CD4-positive, alpha-beta T cell treated with Interleukin-15 for 4 hours (primary cell): ENCODE data around the gene IRF9.
"Not testable (repeated sequence)": the region's sequence is repeated elsewhere in the genome, so short reads cannot be mapped to it uniquely, and the experiment has no call there.

Experiments
- DNase-seq: peaks from one replicate; pipeline ENCODE4 v3.0.0-alpha.2; 2020; ENCODE audit warnings: low spot score

The IRF9 gene

DNA sequence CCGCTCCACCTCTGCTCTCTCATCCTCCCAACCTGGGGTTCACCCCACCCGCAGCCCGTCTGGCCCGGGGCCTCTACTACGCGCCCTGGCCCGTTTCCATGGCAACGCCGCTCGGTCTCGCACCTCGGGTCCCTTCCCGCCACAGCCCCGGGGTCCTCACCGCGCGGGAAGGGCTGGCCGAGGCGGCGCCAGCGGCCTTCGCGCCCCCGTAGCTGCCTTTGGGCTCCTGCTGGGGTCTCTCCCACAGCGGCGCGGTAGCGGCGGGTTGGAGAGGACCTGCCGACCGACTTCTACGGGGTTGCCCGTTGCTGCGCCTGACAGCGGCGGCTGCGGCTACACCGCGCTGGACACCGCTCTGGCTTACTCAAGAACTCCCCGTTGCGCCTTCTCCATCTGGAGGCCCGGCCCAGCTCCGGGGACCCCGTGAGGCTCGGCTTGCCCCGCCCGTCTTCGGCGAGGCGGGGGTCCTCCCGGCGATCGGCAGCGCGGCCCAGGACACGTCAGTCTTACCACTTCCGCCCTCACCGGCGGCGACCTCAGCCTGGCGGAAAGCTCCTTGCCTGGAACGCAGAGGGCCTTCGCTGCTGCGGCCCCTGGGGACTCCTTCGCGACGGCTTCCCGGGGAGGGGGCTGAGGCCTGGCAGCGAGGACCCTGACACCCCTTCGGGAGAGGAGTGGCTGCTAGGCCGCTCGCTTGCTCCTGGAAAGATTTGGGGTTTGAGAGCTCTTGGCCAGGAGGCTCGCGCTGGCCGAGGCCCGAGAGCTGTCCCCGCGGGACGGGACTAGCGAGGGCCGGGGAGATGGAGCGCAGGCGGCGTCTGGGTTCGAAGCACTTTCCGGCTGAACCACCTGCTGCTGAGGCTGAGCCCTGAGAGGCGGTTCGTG, 34.4 kb downstream of the IRF9 start, which contains the start of gene TM9SF1:
TM9SF1 (minus strand) TSS at position 256 of the 885 bp plus-strand sequence. CDS start 422 bp downstream, outside the sequence.
- peak; percentile 89 for DNase-seq

DNA sequence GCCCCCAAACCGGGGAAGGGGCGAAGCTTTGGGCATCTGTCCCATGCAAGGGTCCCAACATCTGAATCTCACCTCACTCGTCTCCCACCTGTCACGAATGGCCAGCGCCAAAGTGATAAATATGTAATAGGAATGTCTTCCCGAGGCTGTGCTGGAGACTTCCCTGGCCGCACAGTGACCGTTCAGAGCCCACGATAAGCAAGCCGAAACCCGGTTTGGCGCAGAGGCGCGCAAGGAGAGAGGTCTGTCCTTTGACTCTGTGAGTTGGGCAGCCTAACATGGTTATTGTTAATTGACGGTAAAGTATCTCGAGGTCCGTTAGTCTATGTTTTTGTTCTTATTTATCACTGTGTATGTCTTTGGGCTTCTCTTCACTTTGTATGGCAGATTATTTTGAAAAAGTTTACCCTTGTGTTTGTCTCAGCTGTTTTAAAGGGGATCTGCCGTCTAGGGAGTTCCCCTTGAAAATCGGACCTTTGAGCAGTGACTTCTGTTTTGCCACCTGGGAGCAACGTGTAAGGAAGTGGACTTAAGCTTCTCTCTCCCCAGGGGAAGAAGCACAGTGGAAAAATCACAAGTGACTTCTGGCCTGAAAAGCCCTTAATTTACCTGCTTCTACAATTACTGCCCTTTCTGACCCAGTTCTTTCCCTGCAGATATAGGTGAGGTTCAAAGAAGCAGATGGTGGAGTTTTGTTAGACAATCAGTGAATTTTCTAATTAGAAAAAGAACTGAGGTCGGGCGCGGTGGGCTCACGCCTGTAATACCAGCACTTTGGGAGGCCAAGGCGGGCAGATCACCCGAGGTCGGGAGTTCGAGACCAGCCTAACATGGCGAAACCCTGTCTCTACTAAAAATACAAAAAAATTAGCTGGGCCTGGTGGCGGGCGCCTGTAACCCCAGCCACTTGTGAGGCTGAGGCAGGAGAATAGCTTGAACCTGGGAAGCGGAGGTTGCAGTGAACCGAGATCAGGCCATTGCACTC, 35.3 kb downstream of the IRF9 start:
- no peak for DNase-seq

DNA sequence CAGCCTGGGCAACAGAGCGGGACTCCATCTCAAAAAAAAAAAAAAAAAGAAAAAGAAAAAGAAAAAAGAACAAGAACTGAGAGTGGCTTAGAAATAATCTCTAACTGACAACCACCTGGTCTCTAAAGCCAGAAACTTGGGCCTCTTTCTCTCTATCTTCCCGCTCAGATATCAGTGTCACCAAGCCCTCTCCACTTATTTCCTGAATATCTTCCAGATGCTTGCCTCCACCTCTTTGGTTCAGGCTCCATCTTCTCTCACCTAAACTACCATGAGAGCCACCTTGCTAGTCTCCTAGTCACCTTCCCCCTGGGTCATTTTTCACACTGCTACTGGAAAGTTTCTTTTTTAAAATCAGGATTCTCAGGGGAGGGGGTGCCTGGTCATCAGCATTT, 36.0 kb downstream of the IRF9 start:
- no peak for DNase-seq

DNA sequence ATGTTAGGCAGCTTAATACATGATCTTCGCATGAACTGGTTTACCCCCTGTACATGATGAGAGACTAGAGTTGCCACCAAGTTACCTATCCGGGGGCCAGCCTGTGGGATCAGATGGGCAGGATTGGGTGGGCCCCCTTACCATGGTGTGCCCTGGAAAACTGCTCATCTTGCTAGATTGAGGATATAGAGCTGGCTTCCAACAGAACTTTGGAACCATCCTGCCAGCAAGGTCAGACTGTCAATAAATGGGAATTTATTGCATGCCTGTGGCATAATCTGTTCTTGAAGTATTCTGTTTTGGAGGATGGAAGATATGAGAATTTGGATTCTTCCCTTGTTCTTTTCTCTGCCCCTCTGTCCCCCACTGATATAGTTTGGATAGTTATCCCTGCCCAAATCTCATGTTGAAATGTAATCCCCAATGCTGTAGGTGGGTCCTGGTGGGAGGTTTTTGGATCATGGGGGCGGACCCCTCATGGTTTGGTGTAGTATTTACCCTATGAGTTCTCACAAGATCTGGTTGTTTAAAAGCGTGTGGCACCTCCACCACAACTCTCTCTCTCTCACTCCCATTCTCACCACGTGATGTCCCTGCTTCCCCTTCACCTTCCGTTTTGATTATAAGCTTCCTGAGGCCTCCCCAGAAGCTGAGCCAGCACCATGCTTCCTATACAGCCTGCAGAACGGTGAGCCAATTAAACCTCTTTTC, 37.9 kb downstream of the IRF9 start:
- no peak for DNase-seq

DNA sequence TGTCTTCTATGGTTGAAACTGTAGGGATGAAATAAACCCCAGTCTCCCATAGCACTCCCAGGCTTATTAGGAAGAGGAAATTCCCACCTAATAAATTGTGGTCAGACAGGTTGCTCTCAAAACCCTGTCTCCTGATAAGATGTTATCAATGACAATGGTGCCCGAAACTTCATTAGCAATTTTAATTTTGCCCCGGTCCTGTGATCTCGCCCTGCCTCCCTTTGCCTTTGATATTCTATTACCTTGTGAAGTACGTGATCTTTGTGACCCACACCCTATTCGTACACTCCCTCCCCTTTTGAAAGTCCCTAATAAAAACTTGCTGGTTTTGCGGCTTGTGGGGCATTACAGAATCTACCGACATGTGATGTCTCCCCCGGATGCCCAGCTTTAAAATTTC, 41.5 kb downstream of the IRF9 start:
- DNase-seq: not testable (repeated sequence)

DNA sequence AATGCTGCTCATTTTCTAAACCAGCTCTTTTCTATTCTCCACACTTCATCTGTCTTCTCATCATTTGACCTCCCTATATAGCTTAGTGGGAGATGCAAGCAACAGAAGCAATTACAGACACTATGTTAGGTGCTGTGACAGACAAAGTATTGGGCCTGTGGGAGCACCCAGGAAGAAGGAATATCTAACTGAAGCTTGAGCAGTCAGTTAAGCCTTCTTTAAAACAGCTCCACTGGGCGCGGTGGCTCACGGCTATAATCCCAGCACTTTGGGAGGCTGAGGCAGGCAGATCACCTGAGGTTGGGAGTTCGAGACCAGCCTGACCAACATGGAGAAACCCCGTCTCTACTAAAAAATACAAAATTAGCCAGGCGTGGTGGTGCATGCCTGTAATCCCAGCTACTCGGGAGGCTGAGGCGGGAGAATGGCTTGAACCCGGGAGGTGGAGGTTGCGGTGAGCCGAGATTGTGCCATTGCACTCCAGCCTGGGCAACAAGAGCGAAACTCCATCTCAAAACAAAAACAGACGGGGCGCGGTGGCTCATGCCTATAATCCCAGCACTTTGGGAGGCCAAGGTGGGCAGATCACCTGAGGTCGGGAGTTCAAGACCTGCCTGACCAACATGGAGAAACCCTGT, 42.3 kb downstream of the IRF9 start:
- DNase-seq: not testable (repeated sequence)

DNA sequence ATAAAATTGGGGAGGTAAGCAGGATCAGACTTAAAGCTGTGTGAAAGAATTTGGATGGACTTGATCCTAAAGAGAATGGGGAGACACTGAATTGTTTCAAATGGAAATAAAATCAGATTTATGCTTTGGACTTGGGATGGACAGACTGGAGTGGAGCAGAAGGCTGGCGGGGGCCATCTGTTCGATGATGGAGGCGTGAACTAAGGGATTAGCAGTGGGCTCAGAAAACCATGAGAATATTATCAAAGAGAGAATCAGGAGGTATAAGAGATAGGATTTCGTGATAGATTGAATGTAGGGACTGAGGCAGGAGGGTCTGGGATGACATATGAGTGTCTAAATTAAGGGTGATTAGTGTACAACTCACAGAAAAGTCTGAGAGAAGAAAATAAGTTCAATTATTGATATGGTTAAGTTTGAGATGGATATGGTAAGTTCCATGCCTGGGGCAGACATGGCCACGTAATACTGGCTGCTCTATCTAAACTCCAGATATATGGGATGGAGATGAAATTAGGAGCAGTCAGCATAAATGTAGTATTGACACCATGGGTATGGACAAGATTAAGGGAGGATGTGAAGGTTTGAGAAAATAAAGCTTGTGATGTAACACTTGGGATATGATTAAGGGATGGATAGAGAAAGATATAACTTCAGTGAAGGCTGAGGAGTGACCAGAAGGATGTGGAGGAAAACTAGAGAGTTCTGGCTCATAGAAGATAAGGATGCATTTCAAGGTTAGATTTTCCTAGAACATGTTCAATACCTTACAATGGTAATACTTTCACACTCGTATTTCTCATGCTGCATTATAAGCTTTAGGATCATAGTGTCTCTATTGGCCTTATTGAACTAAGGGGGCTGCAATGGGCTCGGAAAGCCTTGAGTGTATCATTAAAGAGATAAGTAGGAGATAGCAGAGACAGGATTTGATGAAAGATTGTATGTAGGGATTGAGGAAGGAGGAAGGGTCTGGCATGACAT, 43.4 kb downstream of the IRF9 start:
- no peak for DNase-seq

DNA sequence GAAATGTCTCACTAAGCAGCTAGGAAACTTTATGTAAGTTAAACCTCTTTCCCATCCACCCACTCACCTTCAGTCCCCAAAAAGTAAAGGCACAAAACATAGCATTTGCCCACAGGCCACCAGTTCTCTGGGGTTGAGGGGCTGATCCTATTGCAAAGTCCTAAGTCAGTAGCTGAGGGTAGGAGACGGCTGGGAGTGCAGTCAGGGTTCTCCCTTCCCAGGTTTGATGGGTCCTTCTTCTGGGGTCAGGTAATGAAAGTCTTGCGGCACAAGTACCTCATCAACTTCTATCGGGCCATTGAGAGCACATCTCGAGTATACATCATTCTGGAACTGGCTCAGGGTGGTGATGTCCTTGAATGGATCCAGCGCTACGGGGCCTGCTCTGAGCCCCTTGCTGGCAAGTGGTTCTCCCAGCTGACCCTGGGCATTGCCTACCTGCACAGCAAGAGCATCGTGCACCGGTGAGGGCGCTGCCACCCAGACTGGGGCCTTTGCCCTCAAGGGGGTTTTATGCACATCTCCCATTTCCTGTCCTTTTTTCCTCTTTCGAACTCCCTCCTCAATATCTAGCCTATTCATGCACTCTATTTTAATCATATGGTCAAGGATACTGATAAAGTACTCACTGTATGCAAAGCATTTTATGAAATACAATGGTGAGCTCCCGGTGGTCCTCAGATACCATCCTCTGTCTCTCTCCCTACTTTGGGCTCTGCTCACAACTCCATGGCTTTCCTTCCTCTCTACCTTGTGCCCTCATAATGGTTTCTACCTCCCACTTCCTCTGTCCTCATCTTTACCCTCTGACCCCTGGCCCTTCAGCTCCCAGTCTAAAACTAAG, 45.4 kb downstream of the IRF9 start:
- no peak for DNase-seq

DNA sequence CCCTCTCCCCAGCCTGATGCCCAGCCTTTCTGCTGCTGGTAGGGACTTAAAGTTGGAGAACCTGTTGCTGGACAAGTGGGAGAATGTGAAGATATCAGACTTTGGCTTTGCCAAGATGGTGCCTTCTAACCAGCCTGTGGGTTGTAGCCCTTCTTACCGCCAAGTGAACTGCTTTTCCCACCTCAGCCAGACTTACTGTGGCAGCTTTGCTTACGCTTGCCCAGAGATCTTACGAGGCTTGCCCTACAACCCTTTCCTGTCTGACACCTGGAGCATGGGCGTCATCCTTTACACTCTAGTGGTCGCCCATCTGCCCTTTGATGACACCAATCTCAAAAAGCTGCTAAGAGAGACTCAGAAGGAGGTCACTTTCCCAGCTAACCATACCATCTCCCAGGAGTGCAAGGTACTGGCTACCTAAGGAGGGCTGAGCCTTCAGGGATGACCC, 46.1 kb downstream of the IRF9 start:
- DNase-seq: no peak

DNA sequence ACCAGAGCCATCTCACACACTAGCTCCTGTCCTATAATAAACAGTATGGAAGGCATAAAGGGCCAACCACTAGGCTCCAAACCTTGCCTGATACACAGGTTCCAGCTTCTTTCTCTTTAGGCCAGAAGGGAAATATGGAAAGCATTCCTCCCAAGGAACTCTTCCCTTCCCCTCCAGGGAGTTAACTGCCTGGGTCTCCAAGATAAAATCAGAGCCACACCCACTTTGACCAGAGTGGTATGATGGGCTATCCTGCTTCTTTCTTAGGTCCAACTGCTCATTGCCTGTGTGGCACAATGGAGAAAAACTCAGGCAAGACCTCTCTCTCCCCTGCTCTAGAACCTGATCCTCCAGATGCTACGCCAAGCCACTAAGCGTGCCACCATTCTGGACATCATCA, 46.6 kb downstream of the IRF9 start:
- no peak for DNase-seq

DNA sequence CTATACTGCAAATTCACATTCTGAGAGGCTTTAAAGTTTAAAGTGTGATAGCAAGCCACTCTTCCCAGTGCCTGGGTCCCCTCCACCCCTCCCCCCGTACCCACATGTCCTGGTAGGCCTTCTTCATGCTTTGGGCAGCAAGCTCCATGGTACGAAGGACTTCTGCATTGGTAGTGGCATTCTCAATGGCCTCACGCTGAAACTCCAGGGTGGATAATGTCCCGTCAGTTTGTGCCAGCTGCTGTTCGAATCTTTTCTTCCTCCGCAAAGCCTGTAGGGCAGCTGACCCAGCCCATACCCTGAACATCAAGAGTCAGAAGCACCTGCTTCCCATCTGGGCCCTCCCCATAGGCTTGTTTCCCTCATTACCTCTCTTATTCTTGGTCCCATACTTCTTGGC, 50.2 kb downstream of the IRF9 start:
- no peak for DNase-seq

DNA sequence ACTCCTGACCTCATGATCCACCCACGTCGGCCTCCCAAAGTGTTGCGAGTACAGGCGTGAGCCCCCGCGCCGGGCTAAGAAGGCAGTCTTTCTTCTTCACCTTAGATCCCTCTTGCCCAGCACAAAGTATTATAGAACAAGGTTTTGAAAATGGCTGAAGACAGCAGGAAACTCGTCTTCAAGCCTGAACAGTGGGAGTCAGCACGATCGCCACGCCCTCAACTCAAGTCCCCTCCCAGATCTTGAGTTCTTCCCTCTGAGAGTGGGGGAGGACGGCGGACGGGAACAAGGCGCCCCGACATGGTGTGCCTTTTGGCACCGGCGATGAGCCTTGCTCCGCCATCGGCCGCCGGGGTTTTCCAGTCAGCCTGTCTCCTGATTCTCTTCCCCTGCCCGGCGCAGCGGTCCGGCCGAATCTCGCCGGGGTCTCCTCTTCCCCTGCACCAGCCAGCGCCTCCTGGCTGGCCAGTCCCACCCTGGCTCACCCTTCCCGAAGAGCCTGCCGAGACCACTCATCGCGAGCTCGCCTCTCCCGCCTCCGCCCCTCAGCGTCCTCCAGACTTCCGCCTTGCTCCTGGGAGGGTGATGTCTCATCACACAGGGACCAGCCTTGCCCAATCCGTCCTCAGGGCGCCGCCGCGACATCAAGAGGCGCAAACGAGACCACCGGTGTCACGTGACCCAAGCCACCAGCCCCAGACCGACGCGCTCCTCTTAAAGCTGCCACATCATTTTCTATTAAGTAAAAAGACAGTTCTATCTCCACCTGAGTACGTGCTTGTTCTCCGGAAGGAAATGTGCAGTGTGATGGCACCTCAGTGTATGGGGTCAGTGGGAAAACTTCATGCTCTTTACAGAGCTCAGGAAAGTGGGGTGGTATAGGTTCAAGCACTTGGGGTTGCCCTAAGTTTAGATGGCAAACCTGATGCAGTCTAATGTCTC, 52.1 kb downstream of the IRF9 start, which contains the start of gene CHMP4A:
CHMP4A (minus strand) TSS at position 565 of the 942 bp plus-strand sequence; CDS start at position 516, 49 bp downstream.
- DNase-seq: peak; percentile 97

DNA sequence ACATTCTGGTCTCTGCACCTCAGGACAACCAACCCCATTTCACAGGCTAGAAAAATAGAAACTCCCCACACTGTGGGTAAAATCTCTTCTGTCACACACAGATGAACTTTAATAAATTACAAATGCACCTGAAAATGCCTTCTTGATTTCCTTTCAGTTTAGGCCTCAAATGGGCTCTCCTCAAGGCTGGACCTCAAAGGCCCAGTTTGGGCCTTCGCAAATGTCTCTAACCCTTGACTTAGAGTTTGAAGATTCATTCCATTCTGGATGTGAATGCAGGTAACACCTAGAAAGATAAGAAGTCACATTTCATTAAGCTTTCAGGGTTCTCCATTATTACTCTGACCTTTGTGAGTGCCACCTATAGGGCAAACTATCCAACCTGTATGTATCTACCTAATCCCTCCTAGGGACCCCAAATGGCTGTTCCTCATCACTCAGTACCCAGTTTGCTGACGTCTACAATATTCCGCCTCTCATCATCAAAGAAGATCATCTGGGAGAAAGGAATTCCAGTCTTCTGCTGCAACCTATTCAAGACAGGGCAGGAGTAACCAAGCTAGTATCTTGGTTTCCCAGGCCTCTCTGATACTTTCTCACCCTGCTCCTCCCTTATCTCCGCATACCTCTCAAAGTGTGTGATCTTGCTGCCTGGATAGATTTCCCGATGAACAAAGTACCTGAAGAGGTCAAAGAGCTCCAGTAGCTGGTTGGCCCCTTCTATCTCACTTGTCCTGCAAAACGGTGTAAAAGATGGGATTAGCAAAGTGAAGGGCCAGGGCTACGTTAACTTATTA, 53.0 kb downstream of the IRF9 start:
- DNase-seq: no peak

DNA sequence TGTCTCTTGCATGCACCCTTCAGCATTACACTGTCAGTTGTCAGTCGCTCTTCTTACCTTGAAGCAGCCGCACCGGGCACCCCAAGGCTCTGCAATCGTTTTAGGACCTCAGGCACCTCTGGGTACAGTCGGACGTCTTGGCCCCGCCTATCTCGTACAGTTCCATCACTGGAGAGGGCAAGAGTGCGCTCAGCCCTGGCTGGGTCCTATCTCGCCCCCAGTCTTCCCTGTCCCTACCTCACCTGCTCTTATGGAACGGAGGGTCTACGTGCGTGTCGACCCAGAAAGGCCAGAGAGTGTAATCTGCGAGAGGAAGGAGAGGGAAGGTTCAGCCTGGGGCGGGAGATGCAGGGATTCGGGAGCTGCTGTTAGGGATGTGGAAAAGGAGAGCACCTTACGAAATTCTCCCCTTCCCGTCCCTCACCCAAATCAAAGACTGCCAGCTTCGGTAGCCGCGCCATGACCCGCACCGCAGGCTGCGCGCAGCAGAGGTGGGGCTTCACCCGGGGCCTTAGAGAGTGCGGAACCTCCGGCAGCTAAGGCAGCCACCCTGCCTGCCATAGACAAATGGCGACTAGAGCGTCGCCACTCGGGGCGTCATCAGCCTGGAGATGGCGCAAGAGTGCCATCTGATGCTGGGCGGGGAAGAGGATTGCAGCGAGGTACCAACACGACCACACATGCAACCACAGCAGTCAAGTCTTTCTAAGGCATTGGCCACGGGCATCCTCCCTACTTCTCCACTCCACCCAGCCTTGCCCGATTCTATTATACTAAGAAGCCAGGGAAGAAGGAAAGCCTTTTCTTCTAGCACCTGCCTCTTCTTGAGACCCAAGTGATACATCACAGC, 54.7 kb downstream of the IRF9 start, which contains the start of gene MDP1:
MDP1 (minus strand) TSS at position 572 of the 850 bp plus-strand sequence; CDS start at position 461, 111 bp downstream.
- DNase-seq: peak; percentile 90
